Karpas-422 (cell line): ENCODE measurements around the gene SEPTIN8. TPM values are rescaled to one million over a fixed set of nuclear protein-coding genes. Genes with fewer than 3 reads are reported as not detected.
"Not testable (repeated sequence)": the region's sequence is repeated elsewhere in the genome, so short reads cannot be mapped to it uniquely, and the experiment has no call there.

Experiments
- DNase-seq: peaks from one replicate; pipeline ENCODE4 v3.0.0-alpha.2; 2015
- H2AFZ ChIP-seq: fragments of 200-600 bp; sonication (generic); 2 replicates; pipeline ENCODE4 v1.6.1; 2014; ENCODE audit warnings: antibody characterized with exemption, low read length, mixed read lengths
- H3K27ac ChIP-seq: fragments of 200-600 bp; sonication (generic); 2 replicates; pipeline ENCODE4 v1.5.1; 2014; ENCODE audit warnings: mild to moderate bottlenecking, low read length, moderate library complexity
- H3K27me3 ChIP-seq: fragments of 200-600 bp; sonication (generic); 2 replicates; pipeline ENCODE4 v1.6.1; 2014; ENCODE audit warnings: low read length, mixed read lengths
- H3K36me3 ChIP-seq: fragments of 200-600 bp; sonication (generic); 2 replicates; pipeline ENCODE4 v1.6.1; 2014; ENCODE audit warnings: low read length, mixed read lengths; ENCODE audit not compliant: insufficient read depth
- H3K4me1 ChIP-seq: fragments of 200-600 bp; sonication (generic); 2 replicates; pipeline ENCODE4 v1.6.1; 2014; ENCODE audit warnings: mild to moderate bottlenecking, low read length, mixed read lengths
- H3K4me2 ChIP-seq: fragments of 200-600 bp; sonication (generic); 2 replicates; pipeline ENCODE4 v1.6.1; 2014; ENCODE audit warnings: low read length, low read depth, mild to moderate bottlenecking; ENCODE audit not compliant: poor library complexity, severe bottlenecking
- H3K4me3 ChIP-seq: fragments of 200-600 bp; sonication (generic); 2 replicates; pipeline ENCODE4 v1.5.1; 2014; ENCODE audit warnings: mild to moderate bottlenecking, antibody characterized with exemption, low read length, mixed read lengths
- H3K79me2 ChIP-seq: fragments of 200-600 bp; sonication (generic); 2 replicates; pipeline ENCODE4 v1.6.1; 2014; ENCODE audit warnings: mild to moderate bottlenecking, low read length, mixed read lengths
- H3K9ac ChIP-seq: fragments of 200-600 bp; sonication (generic); 2 replicates; pipeline ENCODE4 v1.6.0; 2014; ENCODE audit warnings: low read length
- H3K9me2 ChIP-seq: fragments of 200-600 bp; sonication (generic), shearing (Covaris generic); replicated peaks from 2 replicates; pipeline ENCODE4 v1.6.0; 2014; ENCODE audit warnings: mild to moderate bottlenecking, low read length, moderate library complexity; ENCODE audit not compliant: insufficient read depth
- H3K9me3 ChIP-seq: fragments of 300-700, 200-600 bp; sonication (generic); 2 replicates; pipeline ENCODE4 v1.6.1; 2014; ENCODE audit warnings: low read length, mixed read lengths
- H4K20me1 ChIP-seq: fragments of 200-600 bp; sonication (generic); 2 replicates; pipeline ENCODE4 v1.6.1; 2014; ENCODE audit warnings: mild to moderate bottlenecking, antibody characterized with exemption, low read length, low read depth; ENCODE audit not compliant: insufficient read depth
- total RNA-seq: library from RNA; depleted of rRNA; stranded (reverse); fragments of >200 nt; shearing (Covaris generic); gene quantifications from 2 replicates; pipeline ENCODE4 v1.2.3, GENCODE V29; 2014; ENCODE audit warnings: low replicate concordance

Gene SEPTIN8
- total RNA-seq, 1 experiment from 2014 or later = 4.1 TPM

DNA sequence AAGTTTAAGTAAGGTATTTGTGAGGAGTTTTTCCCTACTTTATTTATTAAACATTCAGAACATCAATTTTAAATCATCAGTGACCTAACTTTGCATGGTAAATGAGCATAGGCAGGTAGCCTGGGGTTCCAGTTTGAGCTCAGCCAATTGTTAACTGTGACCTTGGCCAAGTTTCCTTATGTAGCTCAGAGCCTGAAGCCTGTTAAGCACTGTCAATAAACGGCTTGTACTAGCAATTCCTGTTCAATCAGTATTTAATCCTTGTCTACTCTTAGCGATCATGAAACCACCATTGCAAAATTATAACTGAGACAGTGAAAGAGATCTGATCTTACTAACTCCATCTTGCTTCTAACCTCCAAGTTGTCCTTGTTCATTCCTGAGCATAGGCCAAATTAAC, 31.4 kb upstream of the SEPTIN8 start:
- no peak for DNase-seq
- H3K9me3 ChIP-seq = no peaks in the 10 kb centered on the region
- no peak overlapping the region for H3K9ac ChIP-seq
- no peaks in the 10 kb centered on the region for H3K9me2 ChIP-seq
- H3K27me3 ChIP-seq = no peaks in the 10 kb centered on the region
- H2AFZ ChIP-seq = no peak overlapping the region
- H3K4me1 ChIP-seq = no peaks in the 10 kb centered on the region
- H3K79me2 ChIP-seq = no peaks in the 10 kb centered on the region
- H3K4me2 ChIP-seq = no peak overlapping the region
- H4K20me1 ChIP-seq = no peaks in the 10 kb centered on the region
- H3K36me3 ChIP-seq = no peaks in the 10 kb centered on the region
- no peak overlapping the region for H3K4me3 ChIP-seq
- H3K27ac ChIP-seq = no peak overlapping the region

GRCh38 chr5:132807163-132807838, 30.3 kb upstream of the SEPTIN8 start:
- Histone ChIP-seq H3K4me2 (no peak overlapping the region), H4K20me1 (no peaks in the 10 kb centered on the region), H3K4me1 (no peaks in the 10 kb centered on the region), H3K27me3 (no peaks in the 10 kb centered on the region), H3K9me2 (no peaks in the 10 kb centered on the region), H3K9ac (no peak overlapping the region), H3K9me3 (no peaks in the 10 kb centered on the region), H3K79me2 (no peaks in the 10 kb centered on the region), H3K4me3 (no peak overlapping the region), H3K36me3 (no peaks in the 10 kb centered on the region), H3K27ac (no peak overlapping the region), H2AFZ (no peak overlapping the region)
- DNase-seq = peak; percentile 48

GRCh38 chr5:132806804-132807162, 29.7 kb upstream of the SEPTIN8 start:
- DNase-seq, H3K36me3 ChIP-seq, H3K4me2 ChIP-seq, H2AFZ ChIP-seq, H4K20me1 ChIP-seq, H3K9me3 ChIP-seq, H3K9me2 ChIP-seq, H3K4me1 ChIP-seq, H3K9ac ChIP-seq, H3K4me3 ChIP-seq, H3K27me3 ChIP-seq, H3K79me2 ChIP-seq, H3K27ac ChIP-seq: not testable (repeated sequence)

- DNase-seq, H3K36me3 ChIP-seq, H3K9me2 ChIP-seq, H3K4me2 ChIP-seq, H3K4me3 ChIP-seq, H3K27ac ChIP-seq, H3K79me2 ChIP-seq, H2AFZ ChIP-seq, H3K9me3 ChIP-seq, H3K27me3 ChIP-seq, H3K4me1 ChIP-seq, H3K9ac ChIP-seq, H4K20me1 ChIP-seq: not testable (repeated sequence)
Observed at GRCh38 chr5:132805872-132806271, 28.8 kb upstream of the SEPTIN8 start.

- H3K9me2 ChIP-seq, H3K4me3 ChIP-seq, H3K27ac ChIP-seq, H3K4me1 ChIP-seq, H3K36me3 ChIP-seq, DNase-seq, H2AFZ ChIP-seq, H3K4me2 ChIP-seq, H3K27me3 ChIP-seq, H4K20me1 ChIP-seq, H3K9me3 ChIP-seq, H3K79me2 ChIP-seq, H3K9ac ChIP-seq: not testable (repeated sequence)
Observed at GRCh38 chr5:132804219-132804618, 27.2 kb upstream of the SEPTIN8 start.

DNA sequence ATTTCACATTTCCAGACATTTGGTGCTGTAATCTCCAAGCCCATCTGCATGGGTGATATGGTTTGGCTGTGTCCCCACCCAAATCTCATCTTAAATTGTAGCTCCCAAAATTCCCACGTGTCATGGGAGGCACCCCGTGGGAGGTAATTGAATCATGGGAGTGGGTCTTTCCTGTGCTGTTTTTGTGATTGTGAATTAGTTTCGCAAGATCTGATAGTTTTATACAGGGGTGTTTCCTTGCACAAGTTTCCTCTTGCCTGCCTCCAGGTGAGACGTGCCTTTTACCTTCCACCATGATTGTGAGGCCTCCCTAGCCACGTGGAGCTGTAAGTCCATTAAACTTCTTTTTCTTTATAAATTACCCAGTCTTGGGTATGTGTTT, 25.6 kb upstream of the SEPTIN8 start:
- not testable (repeated sequence) for H3K27ac ChIP-seq, DNase-seq, H3K9me3 ChIP-seq

GRCh38 chr5:132802044-132802684, 25.1 kb upstream of the SEPTIN8 start:
- no peak for DNase-seq
- no peak overlapping the region for H2AFZ ChIP-seq
- H3K4me2 ChIP-seq = no peak overlapping the region
- no peaks in the 10 kb centered on the region for H3K27me3 ChIP-seq
- H3K4me1 ChIP-seq = no peaks in the 10 kb centered on the region
- H3K79me2 ChIP-seq = no peaks in the 10 kb centered on the region
- H3K27ac ChIP-seq = no peak overlapping the region
- H3K9me3 ChIP-seq = no peaks in the 10 kb centered on the region
- no peaks in the 10 kb centered on the region for H3K36me3 ChIP-seq
- no peak overlapping the region for H3K4me3 ChIP-seq
- H3K9ac ChIP-seq = no peak overlapping the region
- H3K9me2 ChIP-seq = no peaks in the 10 kb centered on the region
- H4K20me1 ChIP-seq = no peaks in the 10 kb centered on the region

More for the DNA sequence above, 25.6 kb upstream of the SEPTIN8 start:
- not testable (repeated sequence) for H3K9ac ChIP-seq, H3K4me3 ChIP-seq, H3K4me1 ChIP-seq, H2AFZ ChIP-seq, H3K27me3 ChIP-seq, H3K36me3 ChIP-seq, H3K9me2 ChIP-seq, H3K79me2 ChIP-seq, H4K20me1 ChIP-seq, H3K4me2 ChIP-seq

DNA sequence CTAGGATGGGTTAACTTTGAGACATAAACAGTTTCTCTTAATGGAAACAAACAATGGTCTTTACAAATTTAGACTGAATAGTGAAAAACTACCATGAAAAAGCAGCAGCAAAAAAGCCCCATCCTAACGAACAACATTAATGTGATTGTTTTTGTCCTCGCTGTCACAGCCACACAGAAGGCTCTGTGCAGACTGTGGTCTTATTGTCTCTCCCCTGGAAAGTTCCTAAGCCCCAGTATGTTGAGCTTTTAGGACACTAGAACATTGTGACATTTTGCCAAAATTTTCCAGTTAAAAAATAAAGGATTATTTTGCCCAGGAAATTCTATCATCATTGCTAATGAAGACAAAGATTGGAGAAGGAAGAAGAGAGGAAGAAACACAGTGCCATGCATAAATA, 23.5 kb upstream of the SEPTIN8 start:
- no peaks in the 10 kb centered on the region for H3K27me3 ChIP-seq
- H3K4me2 ChIP-seq = no peak overlapping the region
- DNase-seq = no peak
- H3K9me2 ChIP-seq = no peaks in the 10 kb centered on the region
- H3K27ac ChIP-seq = no peak overlapping the region
- H3K4me1 ChIP-seq = no peaks in the 10 kb centered on the region
- H3K36me3 ChIP-seq = no peaks in the 10 kb centered on the region
- H3K79me2 ChIP-seq = no peaks in the 10 kb centered on the region
- no peaks in the 10 kb centered on the region for H3K9me3 ChIP-seq
- no peak overlapping the region for H3K9ac ChIP-seq
- no peaks in the 10 kb centered on the region for H4K20me1 ChIP-seq
- H2AFZ ChIP-seq = no peak overlapping the region
- no peak overlapping the region for H3K4me3 ChIP-seq
